ENCODE results near the gene SUFU. TPM values are rescaled to one million over a fixed set of nuclear protein-coding genes. Genes with fewer than 3 reads are reported as not detected.
"Not testable (repeated sequence)": the region's sequence is repeated elsewhere in the genome, so short reads cannot be mapped to it uniquely, and the experiment has no call there.

Gene SUFU
- total RNA-seq, 2 experiments from 2014 or later: 9.8 to 12.9 TPM

GRCh38 chr10:102534966-102535365 is 31.2 kb downstream of the SUFU start:
- H3K27ac Mint-ChIP-seq; H3K4me1 Mint-ChIP-seq; H3K4me3 Mint-ChIP-seq; H3K36me3 Mint-ChIP-seq; H3K27me3 Mint-ChIP-seq; ATAC-seq; DNase-seq; H3K9me3 Mint-ChIP-seq (ENCODE audit: low read depth): not testable (repeated sequence)
- CTCF ChIA-PET: interaction anchor here (0.7 kb wide), 1 partner anchor 49 kb away, joined by 3 read pairs; no protein-coding TSS in a partner anchor

DNA sequence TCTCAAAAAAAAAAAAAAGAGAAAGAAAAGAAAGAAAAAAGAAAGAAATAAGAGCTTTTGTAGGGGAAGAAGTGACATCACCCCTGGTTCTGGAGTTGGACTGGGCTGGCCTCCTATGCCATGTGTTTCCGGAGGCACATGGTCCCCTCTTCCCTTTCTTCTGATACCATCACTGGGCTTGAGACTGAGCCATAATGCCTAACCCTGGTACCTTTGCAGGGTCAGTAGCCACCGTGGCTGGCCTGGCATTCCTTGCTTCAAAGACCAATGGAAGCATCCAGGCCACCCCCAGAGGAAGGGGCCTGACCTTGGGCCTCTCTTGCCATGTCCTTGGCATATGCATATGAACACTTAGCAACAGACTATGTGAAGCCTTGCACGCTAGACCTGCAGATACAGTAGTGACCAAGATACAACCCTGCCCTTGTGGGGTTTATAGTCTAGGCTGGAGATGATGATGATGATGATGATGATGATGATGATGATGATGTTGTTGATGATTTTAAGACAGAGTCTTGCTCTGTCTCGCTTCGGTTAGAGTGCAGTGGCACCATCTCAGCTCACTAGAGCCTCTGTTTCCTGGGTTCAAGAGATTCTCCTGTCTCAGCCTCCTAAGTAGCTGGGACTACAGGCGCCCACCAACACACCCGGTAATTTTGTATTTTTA is 31.8 kb downstream of the SUFU start:
- no peak for ATAC-seq
- no peak for DNase-seq
- CTCF ChIA-PET: interaction anchor here (0.7 kb wide), 1 partner anchor 48 kb away, joined by 3 read pairs; no protein-coding TSS in a partner anchor
- H3K9me3 Mint-ChIP-seq (ENCODE audit: low read depth): no peaks in the 10 kb centered on the region
- no peaks in the 10 kb centered on the region for H3K27me3 Mint-ChIP-seq
- H3K27ac Mint-ChIP-seq: no peak overlapping the region
- peaks cover 3% of the 10 kb centered on the region for H3K4me1 Mint-ChIP-seq
- H3K36me3 Mint-ChIP-seq: no peaks in the 10 kb centered on the region
- H3K4me3 Mint-ChIP-seq: no peak overlapping the region

- no peaks in the 10 kb centered on the region for H3K9me3 Mint-ChIP-seq (ENCODE audit: low read depth)
Observed at GRCh38 chr10:102537367-102537766, 33.6 kb downstream of the SUFU start.

DNA sequence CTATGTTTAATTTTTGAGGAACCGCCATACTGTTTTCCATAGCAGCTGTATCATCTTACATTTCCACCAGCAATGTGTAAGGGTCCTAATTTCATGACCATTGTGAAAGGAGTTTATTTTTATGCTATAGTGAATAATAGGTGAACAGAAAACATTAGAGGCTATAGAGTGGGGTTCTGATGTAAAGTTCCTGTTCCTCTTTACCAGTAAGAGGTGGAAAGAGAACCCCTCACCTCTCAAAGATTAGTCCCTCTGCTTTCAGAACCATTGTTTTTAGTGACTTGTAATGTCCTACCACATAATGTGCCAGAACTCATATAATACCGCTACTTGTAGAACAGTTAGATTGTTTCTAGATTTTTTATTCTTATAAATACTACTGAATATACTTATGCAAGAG is 34.2 kb downstream of the SUFU start:
- DNase-seq: no peak
- CTCF ChIA-PET: interaction anchor here (0.7 to 1.7 kb wide), 2 partner anchors 18 to 45 kb away, joined by 3 to 5 read pairs; no protein-coding TSS in a partner anchor
- no peak overlapping the region for H3K27ac Mint-ChIP-seq

More at GRCh38 chr10:102537367-102537766, 33.6 kb downstream of the SUFU start:
- Mint-ChIP-seq H3K27me3 (no peaks in the 10 kb centered on the region), H3K4me1 (peaks cover 3% of the 10 kb centered on the region), H3K4me3 (no peak overlapping the region), H3K36me3 (no peaks in the 10 kb centered on the region), H3K27ac (no peak overlapping the region)
- CTCF ChIA-PET: interaction anchor here (0.7 to 1.7 kb wide), 2 partner anchors 14 to 17 kb away, joined by 3 to 5 read pairs; no protein-coding TSS in a partner anchor
- DNase-seq (no peak), ATAC-seq (no peak)

GRCh38 chr10:102538811-102539210 is 35.0 kb downstream of the SUFU start:
- no peaks in the 10 kb centered on the region for H3K9me3 Mint-ChIP-seq (ENCODE audit: low read depth)
- H3K27ac Mint-ChIP-seq: no peak overlapping the region
- peaks cover 7% of the 10 kb centered on the region for H3K4me1 Mint-ChIP-seq

More for the DNA sequence above, 34.2 kb downstream of the SUFU start:
- no peaks in the 10 kb centered on the region for H3K9me3 Mint-ChIP-seq (ENCODE audit: low read depth)
- no peaks in the 10 kb centered on the region for H3K36me3 Mint-ChIP-seq
- ATAC-seq: no peak
- H3K4me3 Mint-ChIP-seq: no peak overlapping the region
- H3K4me1 Mint-ChIP-seq: peaks cover 5% of the 10 kb centered on the region
- no peaks in the 10 kb centered on the region for H3K27me3 Mint-ChIP-seq

DNA sequence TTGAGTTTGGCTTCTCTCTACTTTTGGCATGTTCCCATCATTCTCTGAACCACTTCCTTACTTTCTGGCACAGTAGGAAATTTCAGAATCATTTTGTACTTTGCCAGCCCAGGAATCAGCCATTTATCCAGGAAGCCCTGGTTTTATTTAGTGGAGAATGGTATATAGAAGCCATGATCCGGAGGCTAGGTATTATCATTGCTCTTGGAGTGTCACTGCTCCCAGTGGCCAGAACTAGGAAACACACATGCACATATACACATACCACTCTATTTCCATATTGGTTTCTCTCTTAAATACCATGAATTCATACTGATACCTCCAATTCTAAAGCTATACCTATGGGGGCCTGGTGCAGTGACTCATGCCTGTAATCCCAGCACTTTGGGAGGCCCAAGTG is 36.3 kb downstream of the SUFU start:
- H3K4me1 Mint-ChIP-seq: peaks cover 7% of the 10 kb centered on the region
- CTCF ChIA-PET: interaction anchor here (1.0 kb wide), 1 partner anchor 270 kb away, joined by 4 read pairs; no protein-coding TSS in a partner anchor
- no peaks in the 10 kb centered on the region for H3K36me3 Mint-ChIP-seq
- H3K27me3 Mint-ChIP-seq: no peaks in the 10 kb centered on the region
- H3K27ac Mint-ChIP-seq: no peak overlapping the region
- H3K9me3 Mint-ChIP-seq (ENCODE audit: low read depth): no peaks in the 10 kb centered on the region
- no peak overlapping the region for H3K4me3 Mint-ChIP-seq
- DNase-seq: no peak
- ATAC-seq: peak; percentile 23

More at GRCh38 chr10:102538811-102539210, 35.0 kb downstream of the SUFU start:
- DNase-seq: no peak
- H3K27me3 Mint-ChIP-seq: no peaks in the 10 kb centered on the region
- H3K4me3 Mint-ChIP-seq: no peak overlapping the region
- CTCF ChIA-PET: no interaction called here
- no peak for ATAC-seq
- no peaks in the 10 kb centered on the region for H3K36me3 Mint-ChIP-seq

GRCh38 chr10:102542800-102543418 is 39.1 kb downstream of the SUFU start:
- CTCF ChIA-PET: interaction anchor here (1.3 kb wide), 1 partner anchor 37 kb away, joined by 4 read pairs; no protein-coding TSS in a partner anchor
- no peak overlapping the region for H3K27ac Mint-ChIP-seq
- no peak for DNase-seq
- H3K36me3 Mint-ChIP-seq: no peaks in the 10 kb centered on the region
- no peak for ATAC-seq
- H3K4me1 Mint-ChIP-seq: peaks cover 4% of the 10 kb centered on the region
- no peak overlapping the region for H3K4me3 Mint-ChIP-seq
- H3K9me3 Mint-ChIP-seq (ENCODE audit: low read depth): no peaks in the 10 kb centered on the region
- H3K27me3 Mint-ChIP-seq: no peaks in the 10 kb centered on the region

DNA sequence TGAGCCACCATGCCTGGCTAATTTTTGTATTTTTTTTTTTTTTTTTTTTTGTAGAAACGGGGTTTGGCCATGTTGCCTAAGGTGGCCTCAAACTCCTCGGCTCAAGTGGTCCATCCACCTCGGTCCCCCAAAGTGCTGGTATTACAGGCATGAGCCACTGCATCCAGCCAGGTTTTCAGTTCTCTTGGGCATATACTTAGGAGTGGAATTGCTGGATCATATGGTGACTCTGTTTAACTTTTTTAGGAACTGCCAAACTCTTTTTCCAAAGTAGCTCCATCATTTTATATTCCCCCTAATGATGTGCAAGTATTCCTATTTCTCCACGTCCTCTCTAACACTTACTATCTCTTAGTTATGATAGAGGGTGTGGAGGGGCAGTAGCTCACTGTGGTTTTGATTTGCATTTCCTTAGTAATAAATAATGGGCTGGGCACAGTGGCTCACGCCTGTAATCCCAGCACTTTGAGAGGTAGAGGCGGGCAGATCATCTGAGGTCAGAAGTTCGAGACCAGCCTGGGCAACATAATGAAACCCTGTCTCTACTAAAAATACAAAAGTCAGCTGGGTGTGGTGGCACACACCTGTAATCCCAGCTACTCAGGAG is 41.6 kb downstream of the SUFU start:
- CTCF ChIA-PET: no interaction called here
- ATAC-seq: no peak
- Mint-ChIP-seq H3K9me3 (ENCODE audit: low read depth) (no peaks in the 10 kb centered on the region), H3K27me3 (no peaks in the 10 kb centered on the region), H3K4me1 (peaks cover 4% of the 10 kb centered on the region), H3K27ac (no peak overlapping the region), H3K4me3 (no peak overlapping the region), H3K36me3 (no peaks in the 10 kb centered on the region)
- no peak for DNase-seq

DNA sequence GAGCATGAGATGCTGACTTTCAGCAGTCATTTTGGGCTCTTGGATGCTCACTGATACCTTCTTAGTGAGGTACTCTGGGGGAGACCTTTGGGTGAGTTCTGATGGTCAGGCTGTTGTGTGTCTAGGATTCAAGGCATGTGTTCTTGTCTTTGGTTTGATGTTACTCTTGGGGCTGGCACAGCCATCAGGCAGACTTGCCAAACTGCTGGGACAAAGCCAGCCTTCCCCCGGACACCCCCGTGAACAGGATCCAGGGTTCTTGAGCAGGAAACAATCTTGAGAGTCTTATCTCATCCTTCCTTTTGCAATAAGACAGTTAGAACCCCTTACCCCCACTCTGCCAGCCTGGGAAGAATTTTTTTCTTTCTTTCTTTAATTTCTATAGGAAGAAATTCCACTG is 42.2 kb downstream of the SUFU start:
- Mint-ChIP-seq H3K4me3 (no peak overlapping the region), H3K27me3 (no peaks in the 10 kb centered on the region), H3K27ac (no peak overlapping the region), H3K9me3 (ENCODE audit: low read depth) (no peaks in the 10 kb centered on the region), H3K4me1 (peaks cover 4% of the 10 kb centered on the region), H3K36me3 (peaks cover 1% of the 10 kb centered on the region)
- DNase-seq (no peak), ATAC-seq (no peak)
- CTCF ChIA-PET: no interaction called here

DNA sequence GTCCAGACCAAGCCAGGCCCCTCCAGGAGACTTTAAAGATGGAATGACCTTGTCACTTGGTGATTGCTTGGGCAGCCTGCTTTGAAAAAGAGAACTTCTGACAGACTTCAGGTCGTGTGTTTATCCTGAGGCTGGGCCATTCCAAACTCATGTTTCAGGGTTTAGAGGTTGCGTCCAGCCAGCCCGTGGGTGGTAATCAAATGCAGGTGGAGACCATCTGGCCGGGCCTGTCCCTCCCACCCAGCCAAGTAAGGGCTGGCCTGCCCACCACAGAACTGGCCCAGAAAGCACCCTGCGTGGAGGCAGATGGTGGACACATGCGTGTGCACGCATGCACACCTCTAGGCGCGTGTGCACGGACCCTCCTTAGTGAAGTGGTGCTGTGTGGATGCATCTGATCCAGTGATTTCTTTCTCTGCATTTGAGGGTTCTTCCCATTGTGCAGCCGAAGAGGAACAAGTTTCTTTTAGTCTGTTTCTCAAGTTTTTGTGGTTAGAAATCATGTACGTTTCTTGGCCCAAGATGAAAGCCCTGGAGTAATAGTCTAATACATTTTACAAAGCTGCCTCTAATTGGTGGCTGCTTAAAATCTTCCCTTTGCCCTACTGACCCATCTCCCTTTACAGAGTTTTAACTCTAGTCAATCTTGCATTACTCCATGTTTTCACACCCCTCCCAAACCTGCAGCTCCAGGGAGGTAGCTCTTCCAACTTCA is 43.0 kb downstream of the SUFU start:
- Mint-ChIP-seq H3K27ac (no peak overlapping the region), H3K4me1 (peaks cover 4% of the 10 kb centered on the region), H3K36me3 (peaks cover 2% of the 10 kb centered on the region), H3K9me3 (ENCODE audit: low read depth) (no peaks in the 10 kb centered on the region), H3K27me3 (no peaks in the 10 kb centered on the region), H3K4me3 (no peak overlapping the region)
- ATAC-seq (no peak), DNase-seq (no peak)
- CTCF ChIA-PET: interaction anchor here (1.3 kb wide), 1 partner anchor 195 kb away, joined by 4 read pairs; no protein-coding TSS in a partner anchor

GRCh38 chr10:102549549-102549948 is 45.8 kb downstream of the SUFU start:
- H3K27me3 Mint-ChIP-seq: no peaks in the 10 kb centered on the region
- CTCF ChIA-PET: no interaction called here

GRCh38 chr10:102550636-102551210 is 47.0 kb downstream of the SUFU start:
- Mint-ChIP-seq H3K4me3 (no peak overlapping the region), H3K4me1 (no peaks in the 10 kb centered on the region), H3K27me3 (no peaks in the 10 kb centered on the region), H3K27ac (no peak overlapping the region), H3K36me3 (peaks cover 11% of the 10 kb centered on the region), H3K9me3 (ENCODE audit: low read depth) (no peaks in the 10 kb centered on the region)
- ATAC-seq (no peak), DNase-seq (no peak)
- CTCF ChIA-PET: no interaction called here

More at GRCh38 chr10:102549549-102549948, 45.8 kb downstream of the SUFU start:
- no peak for DNase-seq
- H3K36me3 Mint-ChIP-seq: peaks cover 11% of the 10 kb centered on the region
- no peaks in the 10 kb centered on the region for H3K4me1 Mint-ChIP-seq
- H3K27ac Mint-ChIP-seq: no peak overlapping the region
- H3K9me3 Mint-ChIP-seq (ENCODE audit: low read depth): no peaks in the 10 kb centered on the region
- H3K4me3 Mint-ChIP-seq: no peak overlapping the region
- ATAC-seq: no peak

DNA sequence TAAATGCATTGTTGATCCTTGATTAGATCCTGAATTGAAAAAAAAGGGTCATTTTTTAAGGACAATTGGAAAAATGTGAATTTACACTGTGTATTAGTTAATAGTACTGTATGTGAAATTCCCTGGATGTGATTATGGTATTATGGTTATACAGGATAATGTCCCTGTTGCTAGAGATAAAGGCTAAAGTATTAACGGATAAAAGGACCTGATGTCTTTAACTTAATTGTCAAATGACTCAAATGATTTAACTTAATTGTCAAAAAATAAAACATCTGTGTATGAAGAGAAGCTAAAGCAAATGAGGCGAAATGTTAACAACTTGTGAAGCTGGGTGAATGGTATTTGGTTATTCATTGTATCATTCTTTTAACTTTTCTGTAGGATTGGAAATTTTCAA is 48.8 kb downstream of the SUFU start:
- Mint-ChIP-seq H3K27ac (no peak overlapping the region), H3K27me3 (no peaks in the 10 kb centered on the region), H3K4me1 (no peaks in the 10 kb centered on the region), H3K36me3 (peaks cover 11% of the 10 kb centered on the region), H3K4me3 (no peak overlapping the region), H3K9me3 (ENCODE audit: low read depth) (no peaks in the 10 kb centered on the region)
- no peak for ATAC-seq
- CTCF ChIA-PET: no interaction called here
- no peak for DNase-seq
